ENCODE measurements around the gene CXCR1. TPM values are rescaled to one million over a fixed set of nuclear protein-coding genes. Genes with fewer than 3 reads are reported as not detected.

CXCR1 gene
- total RNA-seq, 1 experiment from 2014 or later, result not detected

GRCh38 chr2:218179782-218180181, 13.0 kb upstream of the CXCR1 start:
- H3K36me3 Mint-ChIP-seq (ENCODE audit: insufficient read depth in 1 of 3, low read depth in 3 of 3), result no peaks in the 10 kb centered on the region; a peak in 1 of 7 replicates
- Histone ChIP-seq H3K4ac (ENCODE audit: low read depth, low read length) (no peak overlapping the region), H4K20me1 (ENCODE audit: control insufficient read depth, insufficient read depth, insufficient read length) (no peaks in the 10 kb centered on the region), H3K9ac (ENCODE audit: extremely low read depth, insufficient read length, low read length) (no peak overlapping the region), H3T11ph (ENCODE audit: low read length) (no peak overlapping the region), H3K79me2 (ENCODE audit: insufficient read depth, low read length) (no peaks in the 10 kb centered on the region), H3K56ac (ENCODE audit: insufficient read length, low read depth, low read length) (no peak overlapping the region), H3K23me2 (ENCODE audit: insufficient read length, low read depth, low read length, poor library complexity, severe bottlenecking) (no peaks in the 10 kb centered on the region), H3K79me1 (ENCODE audit: insufficient read depth, low read depth, low read length, poor library complexity, severe bottlenecking) (no peaks in the 10 kb centered on the region), H3K4me2 (ENCODE audit: insufficient read depth, insufficient read length, low read length) (no peak overlapping the region), H3K4me1 (ENCODE audit: insufficient read depth, low read length) (no peaks in the 10 kb centered on the region), H3K23ac (ENCODE audit: insufficient read length, low read depth, low read length) (no peak overlapping the region), H3K9me3 (ENCODE audit: control insufficient read depth, low read depth, low read length) (no peaks in the 10 kb centered on the region), H2AK5ac (ENCODE audit: insufficient read length, low read length) (no peak overlapping the region), H3K14ac (ENCODE audit: insufficient read depth, low read length) (no peak overlapping the region), H2BK20ac (ENCODE audit: low read depth, low read length, poor library complexity, severe bottlenecking) (no peak overlapping the region), H2BK5ac (ENCODE audit: insufficient read length, low read length) (no peak overlapping the region), H2BK15ac (ENCODE audit: low read depth, low read length) (no peak overlapping the region), H2BK120ac (ENCODE audit: low read depth, low read length, poor library complexity, severe bottlenecking) (no peak overlapping the region), H4K8ac (replicated peaks; ENCODE audit: insufficient read length, low read depth, low read length) (no peak overlapping the region), H4K5ac (ENCODE audit: insufficient read length, low read depth, low read length) (no peak overlapping the region), H3K18ac (ENCODE audit: insufficient read length, low read depth, low read length) (no peak overlapping the region), H2BK12ac (ENCODE audit: insufficient read length, low read depth, low read length) (no peak overlapping the region), H2AFZ (ENCODE audit: low read length) (no peak overlapping the region), H3K27ac (ENCODE audit: insufficient read length, low read depth, low read length) (no peak overlapping the region), H4K91ac (ENCODE audit: insufficient read length, low read depth, low read length) (no peak overlapping the region), H3K27me3 (ENCODE audit: insufficient read depth, low read length) (no peaks in the 10 kb centered on the region)
- no peak overlapping the region for H3K27ac Mint-ChIP-seq
- no CpG with 5 or more reads among the region's 4 CpGs for WGBS (ENCODE audit: extremely low coverage, insufficient read length, low lambda C conversion rate)
- peaks cover 14% of the 10 kb centered on the region in 2 experiments for H3K9me3 Mint-ChIP-seq
- H3K27me3 Mint-ChIP-seq (ENCODE audit: low read depth), result peaks cover 18% of the 10 kb centered on the region
- TF ChIP-seq CTCF (conservative IDR thresholded peaks at IDR 0.05), result no peak
- H3K4me3 Mint-ChIP-seq, result no peak overlapping the region
- H3K4me1 Mint-ChIP-seq, result 0 out of 4 replicates have a peak, but pooled peaks cover 0 to 3% of the 10 kb centered on the region in 2 experiments
- DNase-seq, result no peak

Measured in H9 (cell line).